Stomach (tissue), 4 donors: Measurements from ENCODE around the gene MEA1.

Experiments
- CTCF ChIP-seq, 7 experiments: fragments of 450-650 bp in 4 of 7; fragments of 200-600 bp in 3 of 7; sonication (generic) in 3 of 7; IDR thresholded peaks; one replicate each; pipeline ENCODE4 v1.5.1; 2016 to 2019; ENCODE audit warnings: antibody characterized with exemption in 7 of 7, control low read depth in 2 of 7, mild to moderate bottlenecking in 1 of 7
- POLR2AphosphoS5 ChIP-seq, 3 donors: sonication (generic); formaldehyde crosslinking; IDR thresholded peaks; one replicate each; pipeline ENCODE4 v1.6.1; 2016; ENCODE audit warnings: antibody characterized with exemption in 3 of 3

GRCh38 chr6:43011207-43011606 lies 2.5 kb downstream of the MEA1 start:
- TF ChIP-seq POLR2AphosphoS5 (IDR thresholded peaks at IDR 0.05) (no peak), CTCF (IDR thresholded peaks at IDR 0.05) (no peak)
